Calu3 (cell line): ENCODE data around the gene GLB1L. TPM values are rescaled to one million over a fixed set of nuclear protein-coding genes. Genes with fewer than 3 reads are reported as not detected.

Source experiments
- BruUV-seq: library from RNA; stranded (reverse); fragments of 400-500 nt; replicated peaks from 2 replicates; lab custom pipeline; 2021; lab: Mats Ljungman, UMichigan
- CTCF ChIA-PET: fragments of 300-600 bp; sonication (Branson Sonifier 250); formaldehyde crosslinking; loops from one replicate; lab custom pipeline; 2022; ENCODE audit warnings: antibody characterized with exemption; lab: Charles Lee
- DNase-seq: peaks from one replicate; pipeline ENCODE4 v3.0.0; 2022
- H3K27ac Mint-ChIP-seq: one replicate; pipeline ENCODE4 v1.8.0; 2022; ENCODE audit warnings: mixed read lengths; ENCODE audit not compliant: unreplicated experiment
- H3K27me3 Mint-ChIP-seq: one replicate; pipeline ENCODE4 v1.8.0; 2022; ENCODE audit warnings: mixed read lengths; ENCODE audit not compliant: unreplicated experiment
- H3K36me3 Mint-ChIP-seq: one replicate; pipeline ENCODE4 v1.8.0; 2022; ENCODE audit warnings: mild to moderate bottlenecking, moderate library complexity, mixed read lengths; ENCODE audit not compliant: insufficient read depth, unreplicated experiment
- H3K4me1 Mint-ChIP-seq: one replicate; pipeline ENCODE4 v1.8.0; 2022; ENCODE audit warnings: mild to moderate bottlenecking, low read depth, mixed read lengths; ENCODE audit not compliant: unreplicated experiment
- H3K4me3 Mint-ChIP-seq: one replicate; pipeline ENCODE4 v1.8.0; 2022; ENCODE audit warnings: mild to moderate bottlenecking, low read depth, moderate library complexity, mixed read lengths; ENCODE audit not compliant: unreplicated experiment
- H3K9me3 Mint-ChIP-seq: one replicate; pipeline ENCODE4 v1.8.0; 2022; ENCODE audit warnings: low read depth, mixed read lengths; ENCODE audit not compliant: unreplicated experiment
- CTCF ChIP-seq: fragments of 200-600 bp; IDR thresholded peaks from one replicate; pipeline ENCODE4 v1.8.0; 2022; ENCODE audit warnings: antibody characterized with exemption; ENCODE audit not compliant: unreplicated experiment
- intact Hi-C: fragments of 100-400 bp; cut with micrococcal nuclease; formaldehyde crosslinking; loops from one replicate; pipeline ENCODE4 v1.10.0; 2022; ENCODE audit not compliant: unreplicated experiment
- total RNA-seq: library from RNA; stranded (reverse); gene quantifications from 2 replicates; pipeline ENCODE4 v1.2.3, GENCODE V29; 2022

GLB1L gene
- total RNA-seq, 1 experiment from 2014 or later: 12.1 TPM

- Mint-ChIP-seq H3K4me3 (no peak overlapping the region), H3K36me3 (peaks cover 8% of the 10 kb centered on the region), H3K4me1 (peaks cover 7% of the 10 kb centered on the region), H3K27me3 (peaks cover 10% of the 10 kb centered on the region), H3K27ac (no peak overlapping the region), H3K9me3 (no peaks in the 10 kb centered on the region)
- CTCF ChIA-PET: no interaction called here
- no TSS peak for BruUV-seq
- intact Hi-C loops: no loop called here
- DNase-seq: no peak
- no peak for TF ChIP-seq CTCF
These were observed 47.4 kb upstream of the GLB1L start for GRCh38 chr2:219292616-219293015.

GRCh38 chr2:219291910-219292490 is 46.8 kb upstream of the GLB1L start:
- Mint-ChIP-seq H3K27me3 (peaks cover 10% of the 10 kb centered on the region), H3K4me3 (no peak overlapping the region), H3K4me1 (peaks cover 7% of the 10 kb centered on the region), H3K27ac (no peak overlapping the region), H3K9me3 (no peaks in the 10 kb centered on the region), H3K36me3 (peaks cover 8% of the 10 kb centered on the region)
- intact Hi-C loops: no loop called here
- TF ChIP-seq CTCF: no peak
- no TSS peak for BruUV-seq
- DNase-seq: no peak
- CTCF ChIA-PET: no interaction called here

GRCh38 chr2:219291394-219291793 is 46.1 kb upstream of the GLB1L start:
- Mint-ChIP-seq H3K4me3 (no peak overlapping the region), H3K4me1 (peaks cover 7% of the 10 kb centered on the region), H3K9me3 (no peaks in the 10 kb centered on the region), H3K27ac (no peak overlapping the region), H3K36me3 (peaks cover 8% of the 10 kb centered on the region), H3K27me3 (peaks cover 10% of the 10 kb centered on the region)
- CTCF ChIA-PET: no interaction called here
- no TSS peak for BruUV-seq
- no peak for TF ChIP-seq CTCF
- intact Hi-C loops: no loop called here
- no peak for DNase-seq

GRCh38 chr2:219290381-219291171 is 45.3 kb upstream of the GLB1L start:
- H3K9me3 Mint-ChIP-seq: no peaks in the 10 kb centered on the region
- H3K27ac Mint-ChIP-seq: no peak overlapping the region
- H3K36me3 Mint-ChIP-seq: peaks cover 13% of the 10 kb centered on the region
- H3K4me1 Mint-ChIP-seq: peaks cover 7% of the 10 kb centered on the region
- peaks cover 10% of the 10 kb centered on the region for H3K27me3 Mint-ChIP-seq
- H3K4me3 Mint-ChIP-seq: no peak overlapping the region
- no TSS peak for BruUV-seq
- intact Hi-C loops: no loop called here
- no peak for DNase-seq
- TF ChIP-seq CTCF: no peak
- CTCF ChIA-PET: interaction anchor here (1.3 kb wide), 1 partner anchor 12 kb away, joined by 5 read pairs; the partner anchor contains the start of gene DNAJB2
